Measurements from ENCODE around the gene ANO4.

The ANO4 gene

GRCh38 chr12:100857418-100857817, 62.8 kb downstream of the ANO4 start:
- no peak for TF ChIP-seq MAX (IDR thresholded peaks at IDR 0.05; ENCODE audit: low read depth, low read length)
- no peak for TF ChIP-seq MYC (IDR thresholded peaks at IDR 0.05; ENCODE audit: low read depth, low read length)
- DNase-seq (ENCODE audit: low read depth), result no peak

GRCh38 chr12:100857971-100858370, 63.4 kb downstream of the ANO4 start:
- no peak overlapping the region for H3K4me3 ChIP-seq (ENCODE audit: low read depth, low read length)
- TF ChIP-seq CTCF (IDR thresholded peaks at IDR 0.05; ENCODE audit: low read depth, low read length), result no peak
- no peak for TF ChIP-seq MAX (IDR thresholded peaks at IDR 0.05; ENCODE audit: low read depth, low read length)
- TF ChIP-seq MYC (IDR thresholded peaks at IDR 0.05; ENCODE audit: low read depth, low read length), result no peak
- TF ChIP-seq POLR2A (IDR thresholded peaks at IDR 0.05; ENCODE audit: extremely low read depth, insufficient read length), result no peak
- DNase-seq (ENCODE audit: low read depth), result no peak

More at GRCh38 chr12:100857418-100857817, 62.8 kb downstream of the ANO4 start:
- H3K4me3 ChIP-seq (ENCODE audit: low read depth, low read length), result no peak overlapping the region

- H3K4me3 ChIP-seq (ENCODE audit: low read depth, low read length), result no peak overlapping the region
- no peak for DNase-seq (ENCODE audit: low read depth)
- TF ChIP-seq CTCF (IDR thresholded peaks at IDR 0.05; ENCODE audit: low read depth, low read length) (no peak), POLR2A (IDR thresholded peaks at IDR 0.05; ENCODE audit: extremely low read depth, insufficient read length) (no peak), MYC (IDR thresholded peaks at IDR 0.05; ENCODE audit: low read depth, low read length) (no peak), MAX (IDR thresholded peaks at IDR 0.05; ENCODE audit: low read depth, low read length) (no peak)
Observed at GRCh38 chr12:100858656-100859055, 64.1 kb downstream of the ANO4 start.

GRCh38 chr12:100859063-100859627, 64.6 kb downstream of the ANO4 start:
- no peak for DNase-seq (ENCODE audit: low read depth)
- TF ChIP-seq MAX (IDR thresholded peaks at IDR 0.05; ENCODE audit: low read depth, low read length) (no peak), CTCF (IDR thresholded peaks at IDR 0.05; ENCODE audit: low read depth, low read length) (no peak), MYC (IDR thresholded peaks at IDR 0.05; ENCODE audit: low read depth, low read length) (no peak), POLR2A (IDR thresholded peaks at IDR 0.05; ENCODE audit: extremely low read depth, insufficient read length) (no peak)
- H3K4me3 ChIP-seq (ENCODE audit: low read depth, low read length), result no peak overlapping the region

- DNase-seq (ENCODE audit: low read depth), result no peak
- H3K4me3 ChIP-seq (ENCODE audit: low read depth, low read length), result no peak overlapping the region
- TF ChIP-seq MYC (IDR thresholded peaks at IDR 0.05; ENCODE audit: low read depth, low read length) (no peak), MAX (IDR thresholded peaks at IDR 0.05; ENCODE audit: low read depth, low read length) (no peak), CTCF (IDR thresholded peaks at IDR 0.05; ENCODE audit: low read depth, low read length) (no peak), POLR2A (IDR thresholded peaks at IDR 0.05; ENCODE audit: extremely low read depth, insufficient read length) (no peak)
Observed at GRCh38 chr12:100860611-100861010, 66.0 kb downstream of the ANO4 start.

GRCh38 chr12:100862676-100863075, 68.1 kb downstream of the ANO4 start:
- H3K4me3 ChIP-seq (ENCODE audit: low read depth, low read length), result no peak overlapping the region
- DNase-seq (ENCODE audit: low read depth), result no peak
- TF ChIP-seq CTCF (IDR thresholded peaks at IDR 0.05; ENCODE audit: low read depth, low read length) (no peak), MYC (IDR thresholded peaks at IDR 0.05; ENCODE audit: low read depth, low read length) (no peak), POLR2A (IDR thresholded peaks at IDR 0.05; ENCODE audit: extremely low read depth, insufficient read length) (no peak), MAX (IDR thresholded peaks at IDR 0.05; ENCODE audit: low read depth, low read length) (no peak)

All from NB4 (cell line).